GM19468 (cell line): ENCODE results near the gene CACNA1E.
"Not testable (repeated sequence)": the region's sequence is repeated elsewhere in the genome, so short reads cannot be mapped to it uniquely, and the experiment has no call there.

Experiments
- ATAC-seq: cut with Tn5 transposase; IDR thresholded peaks from one replicate; pipeline ENCODE4 v1.9.1; 2021; ENCODE audit warnings: mild to moderate bottlenecking, moderate library complexity, moderate number of reproducible peaks; ENCODE audit not compliant: unreplicated experiment; ENCODE audit errors: extremely low read depth

Gene CACNA1E

DNA sequence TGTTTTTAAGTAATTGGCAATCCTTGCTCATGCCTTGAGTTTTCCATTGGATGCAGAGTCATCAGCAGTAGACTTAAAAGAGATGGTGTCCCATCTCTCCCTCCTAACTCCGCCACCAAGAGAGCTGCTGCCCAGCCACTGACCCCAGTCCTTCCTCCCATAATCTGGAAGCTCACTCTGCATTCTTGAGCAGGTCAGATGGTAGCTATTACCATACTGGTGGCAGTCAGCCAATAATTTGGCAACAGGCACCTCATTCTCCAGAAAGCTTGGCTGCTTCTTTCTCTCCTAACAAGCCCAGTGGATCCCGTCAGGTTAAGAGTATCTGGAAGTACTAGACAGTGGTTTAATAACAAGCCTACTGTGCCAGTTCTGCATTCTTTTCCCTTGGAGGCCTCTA lies 306.1 kb downstream of the CACNA1E start:
- no peak for ATAC-seq

DNA sequence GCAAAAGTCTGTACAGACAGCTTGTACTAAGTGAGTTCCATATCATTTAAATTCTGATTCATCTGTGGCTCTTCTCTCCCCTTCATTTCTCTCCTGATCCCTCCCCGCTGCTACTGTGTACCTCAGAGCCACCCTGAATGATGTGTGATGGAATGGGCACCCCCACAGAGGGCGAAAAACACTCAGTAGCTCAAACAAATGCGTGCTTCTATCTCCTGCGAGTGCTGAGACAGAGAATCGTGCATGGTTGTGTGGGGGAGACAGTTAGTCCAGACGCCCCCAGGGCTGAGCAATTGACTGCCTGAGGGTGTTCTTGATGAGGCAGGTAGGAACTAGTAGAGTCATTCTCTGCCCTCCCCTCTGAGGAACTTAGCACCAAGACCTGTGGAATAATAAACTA lies 308.4 kb downstream of the CACNA1E start:
- ATAC-seq: no peak

DNA sequence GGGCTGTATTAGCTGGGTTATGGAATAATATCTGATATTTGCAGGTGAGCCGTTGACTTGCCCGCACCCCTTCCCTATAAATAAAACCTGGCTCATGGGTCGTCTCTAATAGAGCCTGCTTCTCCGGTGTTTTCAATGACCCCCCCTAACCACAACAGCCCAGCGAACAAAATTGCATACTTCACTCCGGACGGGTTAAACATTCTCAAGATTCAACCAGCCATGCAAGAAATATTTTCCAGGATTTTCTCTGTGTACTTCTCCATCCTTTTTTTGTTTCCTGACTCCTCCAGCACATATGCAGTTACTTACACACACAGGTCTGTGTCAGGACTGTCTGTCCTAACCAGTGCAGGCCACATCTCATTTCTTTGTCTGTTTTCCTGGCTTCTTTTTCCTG lies 310.5 kb downstream of the CACNA1E start:
- no peak for ATAC-seq

DNA sequence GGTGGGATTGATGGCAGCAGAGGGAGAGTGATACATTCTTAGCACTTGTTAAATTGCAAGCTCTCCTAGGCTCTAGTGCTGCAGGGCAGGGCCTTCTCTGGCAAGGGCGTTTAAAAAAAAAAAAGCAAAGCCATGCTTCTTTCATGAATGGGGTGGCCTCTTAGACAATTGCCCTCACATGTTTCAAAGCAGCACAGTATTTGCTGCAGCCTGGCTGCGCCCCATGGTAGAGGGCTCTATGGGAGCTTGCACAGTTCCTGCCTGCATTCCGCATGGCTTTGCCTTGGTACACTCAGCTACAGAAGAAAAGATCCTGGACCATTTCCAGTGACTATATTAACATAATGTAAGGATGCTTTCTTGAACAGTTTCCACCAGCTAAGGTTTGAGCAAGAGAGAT lies 311.0 kb downstream of the CACNA1E start:
- no peak for ATAC-seq

DNA sequence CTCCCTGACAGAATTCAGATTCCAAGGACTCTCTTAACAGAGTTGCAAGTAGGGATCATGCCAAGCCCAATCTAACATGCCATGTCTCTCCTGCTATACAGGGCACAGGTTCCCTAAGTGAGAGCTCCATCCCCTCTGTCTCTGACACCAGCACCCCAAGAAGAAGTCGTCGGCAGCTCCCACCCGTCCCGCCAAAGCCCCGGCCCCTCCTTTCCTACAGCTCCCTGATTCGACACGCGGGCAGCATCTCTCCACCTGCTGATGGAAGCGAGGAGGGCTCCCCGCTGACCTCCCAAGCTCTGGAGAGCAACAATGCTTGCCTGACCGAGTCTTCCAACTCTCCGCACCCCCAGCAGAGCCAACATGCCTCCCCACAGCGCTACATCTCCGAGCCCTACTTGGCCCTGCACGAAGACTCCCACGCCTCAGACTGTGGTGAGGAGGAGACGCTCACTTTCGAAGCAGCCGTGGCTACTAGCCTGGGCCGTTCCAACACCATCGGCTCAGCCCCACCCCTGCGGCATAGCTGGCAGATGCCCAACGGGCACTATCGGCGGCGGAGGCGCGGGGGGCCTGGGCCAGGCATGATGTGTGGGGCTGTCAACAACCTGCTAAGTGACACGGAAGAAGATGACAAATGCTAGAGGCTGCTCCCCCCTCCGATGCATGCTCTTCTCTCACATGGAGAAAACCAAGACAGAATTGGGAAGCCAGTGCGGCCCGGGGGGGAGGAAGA lies 315.0 kb downstream of the CACNA1E start:
- no peak for ATAC-seq

DNA sequence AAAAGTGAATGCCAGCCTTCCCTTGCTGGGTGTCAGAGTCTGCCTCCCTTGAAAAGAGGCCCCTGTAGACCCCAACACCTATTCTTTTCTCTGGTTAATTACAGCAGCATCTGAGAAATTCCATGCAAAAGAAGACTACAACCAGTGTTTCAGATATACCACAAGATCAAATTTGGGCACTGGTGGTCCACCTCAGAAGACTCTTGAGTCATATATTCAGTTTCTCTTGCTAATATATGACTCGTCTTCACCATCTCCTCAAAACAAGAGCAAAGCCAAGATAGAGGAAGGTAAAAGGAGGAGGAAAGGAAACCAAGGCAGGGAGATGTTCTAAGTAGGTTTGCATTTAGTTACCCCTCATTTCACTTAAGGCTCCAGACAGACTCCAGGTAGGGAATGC lies 318.3 kb downstream of the CACNA1E start:
- no peak for ATAC-seq

DNA sequence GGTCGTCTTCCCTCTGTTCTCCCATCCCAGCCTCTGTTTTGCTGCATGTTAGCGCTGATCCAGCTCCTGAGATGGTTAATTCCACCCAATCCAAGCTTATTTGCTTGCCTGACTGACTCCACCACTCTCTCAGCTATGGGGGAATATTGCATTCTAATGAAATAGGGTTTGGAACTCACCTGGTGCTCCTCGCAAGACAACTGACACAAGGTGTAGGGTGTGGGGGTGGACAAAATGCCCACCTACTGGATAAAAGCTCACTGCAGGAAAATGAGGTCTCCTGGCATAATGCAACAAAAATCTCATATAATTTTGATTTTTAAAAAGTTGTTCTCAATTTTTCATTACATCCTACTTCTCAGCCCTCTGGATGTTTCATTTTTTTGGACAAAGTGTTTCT lies 319.1 kb downstream of the CACNA1E start:
- no peak for ATAC-seq

DNA sequence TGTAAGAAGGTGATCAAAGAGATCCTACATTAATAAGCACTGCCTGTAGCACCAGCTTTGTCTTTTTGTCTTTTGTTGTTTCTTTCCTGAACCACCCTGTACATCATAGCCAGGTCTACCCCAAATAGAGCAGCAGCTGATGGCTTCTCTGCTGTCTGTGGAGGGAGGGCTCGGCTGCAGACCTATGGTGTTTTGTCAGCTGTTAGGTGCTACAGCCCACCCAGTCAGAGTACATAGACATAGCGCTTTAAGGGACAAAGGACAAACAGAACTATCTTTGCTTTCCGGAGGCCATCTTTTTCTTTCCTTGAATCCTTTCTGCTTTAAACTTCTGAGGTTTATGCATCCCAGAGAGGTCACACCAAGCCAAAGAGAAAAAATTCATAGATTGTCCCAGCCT lies 320.1 kb downstream of the CACNA1E start:
- ATAC-seq: no peak

DNA sequence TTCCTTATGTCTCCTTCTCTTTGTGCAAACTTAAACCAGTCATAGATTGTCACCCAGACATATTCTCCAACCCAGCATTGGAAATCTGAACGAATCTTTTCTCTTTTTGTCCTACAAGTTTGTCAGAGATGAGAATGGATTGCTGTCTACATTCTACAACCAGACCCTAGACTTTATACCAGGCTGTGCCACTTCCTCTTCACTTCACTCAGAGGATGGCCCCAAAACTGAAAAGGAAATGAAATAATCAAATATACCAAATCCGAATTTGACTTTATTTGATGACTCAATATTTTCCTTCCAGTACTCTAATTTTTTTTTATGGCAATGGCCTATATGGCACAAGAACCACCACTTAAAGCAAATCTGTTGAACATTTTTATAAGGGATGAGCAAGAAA lies 321.7 kb downstream of the CACNA1E start:
- no peak for ATAC-seq

DNA sequence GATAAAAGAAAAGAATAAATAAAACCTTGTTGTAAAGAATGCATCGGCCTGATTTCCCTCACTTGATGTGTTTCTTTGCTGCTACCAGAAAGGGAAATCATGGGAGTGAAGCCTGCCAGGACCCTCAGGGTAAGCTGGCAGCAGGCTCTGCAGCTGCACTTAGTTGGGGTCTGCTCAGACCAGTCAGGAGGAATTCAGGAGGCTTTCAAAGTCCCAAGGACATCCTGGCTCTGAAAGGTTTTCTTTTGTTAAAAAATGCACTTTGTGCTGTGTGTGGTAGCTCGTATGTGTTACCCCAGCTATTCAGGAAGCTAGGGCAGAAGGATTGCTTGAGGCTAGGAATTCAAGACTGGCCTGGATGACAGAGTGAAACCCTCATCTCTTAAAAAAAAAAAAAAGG lies 323.4 kb downstream of the CACNA1E start:
- ATAC-seq: no peak

DNA sequence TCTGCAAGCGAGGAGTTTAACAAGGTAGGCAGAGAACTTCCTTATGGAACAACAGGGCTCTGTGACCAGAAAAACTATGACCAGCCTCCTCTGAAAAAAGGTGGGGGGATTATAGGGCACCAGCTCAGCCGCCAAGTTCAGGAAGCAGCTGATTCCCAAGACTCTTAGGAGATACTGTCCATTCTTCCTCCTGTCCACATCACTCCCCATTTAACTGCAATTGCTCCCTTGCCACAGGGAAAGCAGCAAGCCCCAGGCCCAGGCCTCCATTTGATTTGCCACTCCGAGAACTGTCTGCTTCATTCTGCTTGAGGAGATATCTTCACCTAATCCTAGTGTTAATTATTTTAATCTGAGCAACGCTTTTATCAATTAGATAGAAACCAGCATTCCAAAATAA lies 323.9 kb downstream of the CACNA1E start:
- ATAC-seq: no peak

DNA sequence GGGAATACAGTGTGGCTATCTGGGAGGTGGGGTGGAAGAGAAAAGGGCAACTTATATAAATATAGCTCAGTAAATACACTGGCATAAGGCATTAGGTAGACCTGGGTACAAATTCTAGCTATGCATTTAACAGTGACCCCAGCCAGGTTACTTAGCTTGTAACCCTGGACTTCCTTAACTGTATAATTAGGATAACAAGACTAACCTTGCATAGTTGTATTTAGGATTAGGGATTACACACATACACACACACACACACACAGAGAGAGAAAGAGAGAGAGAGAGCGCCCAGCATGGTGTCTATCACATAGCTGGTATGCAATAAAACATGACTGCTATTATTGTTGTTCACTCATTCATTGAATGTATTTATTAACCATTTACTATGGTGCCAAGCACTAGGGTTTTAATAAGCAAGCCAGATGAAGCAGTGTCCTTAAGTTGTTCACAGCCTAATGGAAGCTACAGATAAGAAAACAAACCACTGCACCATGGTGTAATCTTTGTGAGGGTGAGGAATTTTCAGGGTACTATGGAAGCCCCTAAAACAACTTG lies 326.8 kb downstream of the CACNA1E start:
- ATAC-seq: no peak

DNA sequence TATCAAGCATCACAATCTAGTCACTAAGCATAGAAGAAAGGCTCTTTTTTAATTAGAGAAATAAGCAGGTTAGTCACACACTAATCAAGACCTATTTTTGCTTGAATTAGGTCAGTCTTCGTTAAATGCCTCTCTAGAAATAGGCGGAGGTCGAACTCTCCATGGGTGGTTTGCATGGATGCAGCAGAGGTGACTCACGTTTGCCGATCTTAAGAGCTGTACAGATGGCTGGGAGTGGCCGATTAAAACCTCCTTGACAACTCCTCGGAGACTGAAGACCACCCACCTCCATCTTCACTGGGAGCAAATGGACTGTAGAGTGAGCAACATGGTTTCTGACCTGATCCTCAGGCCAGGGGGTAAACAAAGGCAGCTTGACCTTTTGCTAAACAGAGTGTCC lies 328.9 kb downstream of the CACNA1E start:
- no peak for ATAC-seq

DNA sequence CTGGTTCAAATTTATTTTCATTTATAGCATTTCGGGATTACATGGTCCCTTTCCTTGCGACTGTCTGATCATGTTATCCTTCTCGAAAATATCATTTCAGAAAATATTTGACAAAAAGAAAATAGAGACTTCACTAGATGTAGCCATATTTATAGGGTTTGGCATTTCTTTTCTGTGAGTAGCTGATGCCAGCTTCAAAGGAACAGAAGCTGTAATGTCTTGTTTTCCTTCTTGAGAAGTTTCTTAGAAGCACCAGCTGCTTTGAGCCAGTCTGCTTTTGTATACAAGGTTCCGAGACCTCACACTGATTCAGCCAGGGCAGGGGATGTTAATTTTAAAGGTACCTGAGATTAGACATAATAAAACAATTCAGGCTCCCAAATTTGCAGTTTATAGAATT lies 329.9 kb downstream of the CACNA1E start:
- ATAC-seq: no peak

DNA sequence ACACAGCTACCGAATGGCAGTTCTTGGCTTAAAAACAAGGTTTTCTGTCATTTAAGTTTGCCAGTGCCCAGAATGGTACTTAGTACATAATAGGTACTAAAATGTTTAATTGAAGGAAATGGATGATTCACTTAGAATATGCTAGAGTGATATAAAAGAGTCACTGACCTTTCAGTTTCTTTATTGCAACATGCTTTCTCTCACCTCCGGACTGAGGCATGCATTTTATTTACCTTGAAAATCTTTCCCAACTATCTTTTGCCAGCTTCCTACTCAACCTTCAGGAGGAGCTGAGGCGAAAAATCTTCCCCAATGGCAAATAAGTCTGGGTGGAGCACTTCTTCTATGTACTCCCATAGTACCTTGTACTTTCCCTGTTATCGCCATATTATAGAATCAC lies 333.3 kb downstream of the CACNA1E start:
- ATAC-seq: no peak

DNA sequence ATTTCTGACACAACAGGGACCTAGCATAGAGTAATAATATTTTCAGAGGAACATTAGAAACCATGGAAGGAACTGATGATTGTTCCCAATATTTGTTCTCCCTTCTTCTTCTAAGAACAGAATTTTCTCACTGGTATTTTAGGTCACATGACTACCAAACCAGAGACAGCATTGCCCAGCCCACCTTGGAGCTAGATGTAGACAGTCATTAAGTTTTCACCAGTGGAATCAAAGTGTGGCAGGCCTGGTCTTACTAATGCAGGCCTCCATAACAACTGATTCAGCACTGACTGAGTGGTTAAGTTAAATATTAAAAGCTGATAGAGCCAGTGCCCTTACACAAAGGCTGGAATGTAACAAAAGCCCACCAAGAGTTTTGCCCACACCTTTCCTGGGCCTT lies 333.8 kb downstream of the CACNA1E start:
- no peak for ATAC-seq

DNA sequence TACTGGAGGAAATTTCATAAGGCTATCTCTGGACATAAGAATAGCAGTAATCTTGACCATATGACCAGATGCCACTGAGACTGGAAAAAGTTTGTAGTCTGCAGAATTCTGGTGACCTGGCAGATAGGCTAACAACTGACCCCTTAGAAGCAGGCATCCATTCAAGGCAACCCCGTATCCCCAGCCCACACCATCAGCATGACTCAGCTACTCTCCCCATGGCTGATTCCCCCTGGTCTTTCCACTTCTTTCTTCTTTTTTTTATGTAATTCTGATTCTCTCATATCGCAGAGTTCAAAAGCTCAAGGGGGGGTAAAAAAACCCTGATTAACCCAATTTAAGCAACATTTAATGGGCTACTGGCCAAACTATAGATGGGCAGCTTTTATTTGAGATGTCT lies 335.1 kb downstream of the CACNA1E start:
- ATAC-seq: no peak

DNA sequence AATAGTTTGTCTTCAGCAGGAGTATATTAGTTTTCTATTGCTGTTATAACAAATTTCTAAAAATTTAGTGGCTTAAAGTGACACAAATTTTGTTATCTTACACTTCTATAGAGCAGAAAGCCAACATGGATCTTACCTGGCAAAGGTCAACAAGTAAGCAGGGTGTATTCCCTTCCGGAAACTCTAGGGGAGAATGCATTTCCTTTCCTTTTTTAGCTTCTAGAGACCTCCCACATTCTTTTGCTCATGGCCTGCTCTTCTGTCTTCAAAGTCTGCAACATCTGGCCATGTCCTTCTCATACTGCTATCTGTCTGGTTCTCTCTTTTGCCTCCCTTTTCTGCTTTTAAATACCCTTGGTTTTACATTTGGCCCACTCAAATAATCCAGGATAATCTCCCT lies 335.6 kb downstream of the CACNA1E start:
- ATAC-seq: no peak

DNA sequence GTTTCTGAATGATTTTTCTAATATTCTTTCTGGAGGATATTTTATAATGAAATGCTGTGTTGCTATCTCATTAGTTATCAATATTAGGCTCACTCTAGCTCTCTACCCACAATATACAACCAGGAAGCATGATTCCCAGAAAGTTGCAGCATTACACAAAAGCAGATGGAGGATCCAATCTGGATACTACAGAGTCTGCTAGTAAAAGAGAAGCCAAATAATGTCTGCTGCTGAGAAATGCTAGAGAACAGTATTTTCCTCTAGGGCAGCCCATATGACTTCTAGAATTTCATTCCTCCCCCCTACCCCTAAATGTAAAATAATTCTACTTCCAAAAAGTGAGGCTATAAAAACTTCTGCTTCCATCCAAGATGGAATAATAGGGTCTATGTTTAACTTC lies 338.4 kb downstream of the CACNA1E start:
- no peak for ATAC-seq

DNA sequence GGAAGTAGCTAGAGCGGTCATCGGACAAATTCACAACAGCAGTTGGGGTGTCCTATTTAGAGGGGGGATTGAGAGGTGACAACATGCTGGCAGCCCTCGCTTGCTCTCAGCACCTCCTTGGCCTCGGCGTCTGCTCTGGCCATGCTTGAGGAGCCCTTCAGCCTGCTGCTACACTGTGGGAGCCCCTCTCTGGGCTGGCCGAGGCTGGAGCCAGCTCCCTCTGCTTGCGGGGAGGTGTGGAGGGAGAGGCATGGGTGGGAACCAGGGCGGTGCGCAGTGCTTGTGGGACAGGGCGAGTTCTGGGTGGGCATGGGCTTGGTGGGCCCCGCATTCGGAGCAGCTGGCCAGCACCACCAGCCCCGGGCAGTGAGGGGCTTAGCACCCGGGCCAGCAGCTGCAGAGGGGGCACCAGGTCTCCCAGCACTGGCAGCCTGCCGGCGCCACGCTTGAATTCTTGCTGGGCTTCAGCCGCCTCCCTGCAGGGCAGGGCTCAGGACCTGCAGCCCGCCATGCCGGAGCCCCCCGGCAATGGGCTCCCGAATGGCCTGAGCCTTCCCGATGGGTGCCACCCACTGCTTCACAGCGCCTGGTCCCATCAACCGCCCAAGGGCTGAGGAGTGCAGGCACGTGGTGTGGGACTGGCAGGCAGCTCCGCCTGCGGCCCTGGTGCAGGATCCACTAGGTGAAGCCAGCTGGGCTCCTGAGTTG lies 349.0 kb downstream of the CACNA1E start:
- ATAC-seq: not testable (repeated sequence)

DNA sequence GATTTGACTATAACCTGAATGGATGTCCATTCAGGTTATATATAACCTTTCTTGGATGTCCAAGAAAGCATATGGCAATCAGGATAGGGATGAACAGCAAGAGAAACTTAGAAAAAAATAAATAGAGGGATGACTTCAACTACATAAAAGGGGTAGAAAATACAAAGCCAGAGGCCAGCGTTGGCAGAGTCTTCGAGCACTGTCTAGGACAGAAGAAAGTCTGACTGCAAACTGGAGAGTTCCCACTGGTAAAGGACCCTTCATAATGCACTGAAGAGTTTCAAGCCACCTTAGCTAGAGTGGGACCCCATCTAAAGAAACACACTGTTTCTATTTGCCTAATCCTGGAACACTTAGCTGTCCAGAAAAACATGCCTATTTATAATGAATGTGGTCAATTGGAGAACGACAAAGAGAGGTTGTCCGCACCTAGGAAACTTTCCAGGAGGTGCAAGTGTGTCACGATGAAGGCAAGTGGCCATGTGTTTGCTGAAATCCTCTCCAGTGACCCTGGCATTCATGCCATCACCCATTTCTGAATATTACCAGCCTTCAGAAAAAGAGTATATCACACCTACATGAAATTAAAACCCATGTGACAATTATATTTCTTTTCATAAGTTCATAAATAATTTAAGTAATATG lies 362.8 kb downstream of the CACNA1E start:
- no peak for ATAC-seq
